GM18526 (cell line): ENCODE measurements around the gene SLC29A4.

Source experiments
- POLR2A ChIP-seq: IDR thresholded peaks from 3 replicates; pipeline ENCODE4 v1.6.1; 2011; ENCODE audit not compliant: insufficient read length; ENCODE audit errors: extremely low read depth

Gene SLC29A4, protein sequence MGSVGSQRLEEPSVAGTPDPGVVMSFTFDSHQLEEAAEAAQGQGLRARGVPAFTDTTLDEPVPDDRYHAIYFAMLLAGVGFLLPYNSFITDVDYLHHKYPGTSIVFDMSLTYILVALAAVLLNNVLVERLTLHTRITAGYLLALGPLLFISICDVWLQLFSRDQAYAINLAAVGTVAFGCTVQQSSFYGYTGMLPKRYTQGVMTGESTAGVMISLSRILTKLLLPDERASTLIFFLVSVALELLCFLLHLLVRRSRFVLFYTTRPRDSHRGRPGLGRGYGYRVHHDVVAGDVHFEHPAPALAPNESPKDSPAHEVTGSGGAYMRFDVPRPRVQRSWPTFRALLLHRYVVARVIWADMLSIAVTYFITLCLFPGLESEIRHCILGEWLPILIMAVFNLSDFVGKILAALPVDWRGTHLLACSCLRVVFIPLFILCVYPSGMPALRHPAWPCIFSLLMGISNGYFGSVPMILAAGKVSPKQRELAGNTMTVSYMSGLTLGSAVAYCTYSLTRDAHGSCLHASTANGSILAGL

DNA sequence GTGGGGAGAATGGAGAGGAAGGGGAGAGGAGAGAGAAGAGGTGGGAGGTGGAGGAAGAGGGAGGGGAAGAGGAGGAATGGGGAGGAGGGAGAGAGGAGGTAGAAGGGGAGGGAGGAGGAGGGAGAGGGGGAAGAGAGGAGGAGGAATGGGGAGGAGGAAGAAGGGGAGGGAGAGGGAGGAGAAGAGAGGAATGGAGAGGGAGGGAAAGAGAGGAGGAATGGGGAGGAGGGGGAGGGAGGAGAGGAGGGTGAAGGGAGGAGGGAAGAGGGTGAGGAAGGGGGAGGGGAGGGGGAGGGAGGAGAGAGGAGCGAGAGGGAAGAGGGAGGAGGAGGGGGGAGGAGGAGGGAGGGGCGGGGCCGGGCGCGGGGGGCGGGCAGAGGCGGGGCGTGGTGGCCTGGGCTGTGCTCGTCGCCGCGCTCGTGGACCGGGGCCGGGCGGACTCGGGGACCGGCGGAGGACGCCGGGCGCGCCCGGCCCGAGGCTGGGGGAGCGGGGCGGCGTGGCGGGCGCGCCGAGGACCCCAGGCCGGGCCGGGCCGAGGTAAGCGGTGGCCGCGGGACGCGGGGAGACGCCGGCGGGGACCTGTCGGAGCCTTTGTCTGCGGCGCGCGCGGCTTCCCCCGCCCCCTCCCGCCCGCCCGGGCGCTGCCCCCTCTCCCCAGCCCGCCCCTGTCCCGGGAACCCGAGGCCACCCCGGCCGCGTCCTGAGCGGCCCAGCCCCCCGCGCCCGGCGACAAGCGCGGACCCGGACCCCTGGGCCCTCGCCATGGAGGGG is at the start of gene SLC29A4:
TSS of gene SLC29A4 (plus strand) at position 401 of the 774 bp plus-strand sequence. CDS start 4,874 bp downstream, outside the sequence.
- no peak for TF ChIP-seq POLR2A

DNA sequence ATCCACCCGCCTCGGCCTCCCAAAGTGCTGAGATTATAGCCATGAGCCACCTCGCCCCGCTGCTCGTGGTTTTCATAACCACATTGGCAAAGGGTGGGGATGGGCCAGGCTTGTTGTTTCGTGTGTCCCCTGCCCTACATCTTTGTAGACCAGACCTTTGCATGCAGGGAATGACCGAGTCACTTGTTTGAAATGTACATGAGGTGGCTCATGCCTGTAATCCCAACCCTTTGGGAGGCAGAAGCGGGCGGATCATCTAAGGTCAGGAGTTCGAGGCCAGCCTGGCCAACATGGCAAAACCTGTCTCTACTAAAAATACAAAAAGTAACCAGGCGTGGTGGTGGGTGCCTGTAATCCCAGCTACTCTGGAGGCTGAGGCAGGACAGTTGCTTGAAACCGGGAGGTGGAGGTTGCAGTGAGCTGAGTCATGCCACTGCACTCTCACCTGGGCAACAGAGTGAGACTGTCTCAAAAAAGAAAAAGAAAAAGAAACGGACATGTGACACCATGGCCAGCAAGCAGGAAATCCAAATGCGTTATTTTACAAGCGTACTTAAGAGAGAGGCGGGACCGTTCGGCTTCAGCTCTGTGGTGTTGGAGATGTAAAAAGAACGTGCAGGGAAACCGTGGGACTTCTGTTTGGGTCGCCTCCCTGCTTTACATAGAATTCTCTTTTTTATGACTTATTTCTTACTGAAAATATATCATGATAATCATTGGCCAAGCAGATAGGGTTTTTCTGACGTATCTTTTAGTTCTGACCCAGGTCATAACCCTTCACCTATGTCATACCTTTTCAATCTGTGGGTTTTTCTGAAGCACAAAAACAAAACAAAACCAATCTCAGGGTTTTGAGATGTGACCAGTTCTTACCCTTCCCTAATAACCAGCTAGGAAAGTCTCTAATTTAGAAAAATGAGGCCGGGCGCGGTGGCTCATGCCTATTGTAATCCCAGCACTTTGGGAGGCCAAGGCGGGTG is 47.6 kb upstream of the SLC29A4 start:
- no peak for TF ChIP-seq POLR2A

DNA sequence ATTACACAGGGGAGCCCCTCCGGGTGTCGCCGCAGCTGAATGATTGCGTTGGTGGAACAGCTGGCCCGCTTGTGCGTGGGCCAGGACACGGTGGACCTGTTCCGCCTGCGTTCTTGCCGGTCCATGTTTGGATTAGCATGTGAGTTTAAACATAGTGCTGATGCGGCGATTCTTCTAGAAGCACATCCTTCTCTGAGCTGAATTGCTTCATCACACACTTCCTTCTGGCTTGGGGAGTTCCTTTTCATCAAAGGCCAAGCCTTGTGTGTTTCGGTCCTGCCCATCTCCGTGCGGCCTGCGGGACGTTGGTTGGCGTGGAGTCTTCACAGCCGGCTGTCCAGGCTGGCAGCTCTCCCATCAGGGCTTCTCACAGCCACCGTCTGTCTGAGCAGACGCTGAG is 45.5 kb upstream of the SLC29A4 start:
- no peak for TF ChIP-seq POLR2A

DNA sequence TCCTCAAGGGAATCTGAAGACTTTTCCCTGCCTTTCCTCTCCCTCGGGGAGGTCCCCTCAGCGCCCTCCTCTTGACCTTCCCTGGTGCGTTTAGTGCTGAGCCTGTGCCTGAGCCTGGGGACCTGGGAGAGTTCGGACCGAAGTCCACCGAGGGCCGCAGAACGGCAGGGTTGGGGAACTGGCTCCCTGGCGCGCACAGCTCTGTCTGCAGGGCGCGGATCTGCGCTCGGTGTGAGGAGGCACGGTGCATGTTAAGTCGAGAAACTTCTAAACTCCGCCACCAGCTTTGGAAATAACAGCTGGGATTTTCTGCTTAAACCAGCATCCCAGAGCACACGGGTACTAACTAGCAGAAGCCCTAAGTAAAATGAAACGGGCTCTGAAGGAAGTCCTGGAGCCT is 44.2 kb upstream of the SLC29A4 start:
- no peak for TF ChIP-seq POLR2A

DNA sequence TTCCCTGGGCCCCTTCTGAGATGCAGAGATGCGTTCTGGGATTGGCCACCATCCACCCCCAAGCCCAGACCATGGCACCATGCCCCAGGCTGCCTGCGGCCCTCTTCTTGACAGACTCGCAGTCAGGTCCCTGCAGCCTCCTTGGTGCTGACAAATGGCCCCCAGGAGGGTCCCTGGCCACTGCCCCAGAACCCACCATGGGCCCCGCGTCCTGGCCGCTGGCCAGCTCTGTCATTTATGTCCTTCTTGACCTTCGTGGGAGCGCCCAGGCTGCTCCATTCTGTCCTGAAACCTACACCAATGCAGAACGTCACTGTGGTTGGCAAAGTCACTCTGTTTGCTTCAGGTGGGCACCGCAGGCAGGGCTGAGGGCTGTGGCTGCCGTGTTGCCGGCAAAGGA is 39.5 kb upstream of the SLC29A4 start:
- TF ChIP-seq POLR2A, result no peak

DNA sequence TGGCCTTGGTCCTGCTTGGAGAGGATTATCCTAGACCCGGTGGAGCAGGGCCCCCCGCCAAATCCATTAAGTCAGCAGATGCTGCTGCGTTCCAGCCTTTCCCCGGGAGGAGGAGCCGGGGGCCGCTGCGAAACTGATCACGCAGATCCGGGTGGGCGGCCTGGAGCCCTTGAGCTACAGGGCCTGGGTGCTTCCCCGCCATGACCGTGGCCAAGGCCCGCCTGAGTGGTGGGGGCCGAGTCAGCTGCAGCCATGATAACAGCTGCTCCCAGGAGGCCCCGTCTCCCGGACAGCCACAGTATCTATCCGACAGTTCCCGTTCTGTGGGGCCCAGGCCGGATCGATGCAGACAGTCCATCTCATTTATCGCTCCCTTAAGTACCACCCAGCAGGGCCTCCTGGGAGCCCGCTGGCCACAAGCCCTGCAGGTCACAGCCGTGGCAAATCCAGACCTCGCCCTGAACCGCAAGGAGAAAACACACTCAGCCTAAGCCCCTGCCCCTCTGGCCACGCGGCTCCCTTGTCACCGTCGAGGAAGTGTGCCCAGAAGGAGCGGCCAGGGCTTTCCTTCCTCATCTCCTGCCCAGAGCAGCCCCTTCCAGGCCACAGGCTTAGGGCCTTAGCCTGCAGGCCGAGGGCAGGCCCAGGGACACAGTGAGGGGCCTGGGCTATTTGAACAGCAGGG is 34.4 kb upstream of the SLC29A4 start:
- TF ChIP-seq POLR2A, result no peak

DNA sequence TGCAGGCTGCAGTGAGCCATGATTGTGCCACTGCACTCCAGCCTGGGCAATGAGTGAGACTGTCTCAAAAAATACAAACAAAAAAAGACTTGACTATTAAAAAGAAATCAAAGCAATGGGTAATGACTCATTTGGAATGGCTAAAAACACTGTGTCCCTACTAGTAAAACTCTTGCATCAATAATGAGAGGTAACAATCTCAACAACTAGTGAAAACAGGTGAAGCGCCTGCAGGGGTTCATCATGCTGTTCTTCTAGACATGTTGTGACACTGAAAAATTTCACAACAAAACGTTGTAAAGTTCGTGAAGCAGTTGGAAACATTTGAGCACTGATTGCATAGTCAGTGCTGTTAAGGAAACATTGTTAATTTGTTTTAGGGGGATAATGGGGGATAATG is 26.9 kb upstream of the SLC29A4 start:
- no peak for TF ChIP-seq POLR2A

DNA sequence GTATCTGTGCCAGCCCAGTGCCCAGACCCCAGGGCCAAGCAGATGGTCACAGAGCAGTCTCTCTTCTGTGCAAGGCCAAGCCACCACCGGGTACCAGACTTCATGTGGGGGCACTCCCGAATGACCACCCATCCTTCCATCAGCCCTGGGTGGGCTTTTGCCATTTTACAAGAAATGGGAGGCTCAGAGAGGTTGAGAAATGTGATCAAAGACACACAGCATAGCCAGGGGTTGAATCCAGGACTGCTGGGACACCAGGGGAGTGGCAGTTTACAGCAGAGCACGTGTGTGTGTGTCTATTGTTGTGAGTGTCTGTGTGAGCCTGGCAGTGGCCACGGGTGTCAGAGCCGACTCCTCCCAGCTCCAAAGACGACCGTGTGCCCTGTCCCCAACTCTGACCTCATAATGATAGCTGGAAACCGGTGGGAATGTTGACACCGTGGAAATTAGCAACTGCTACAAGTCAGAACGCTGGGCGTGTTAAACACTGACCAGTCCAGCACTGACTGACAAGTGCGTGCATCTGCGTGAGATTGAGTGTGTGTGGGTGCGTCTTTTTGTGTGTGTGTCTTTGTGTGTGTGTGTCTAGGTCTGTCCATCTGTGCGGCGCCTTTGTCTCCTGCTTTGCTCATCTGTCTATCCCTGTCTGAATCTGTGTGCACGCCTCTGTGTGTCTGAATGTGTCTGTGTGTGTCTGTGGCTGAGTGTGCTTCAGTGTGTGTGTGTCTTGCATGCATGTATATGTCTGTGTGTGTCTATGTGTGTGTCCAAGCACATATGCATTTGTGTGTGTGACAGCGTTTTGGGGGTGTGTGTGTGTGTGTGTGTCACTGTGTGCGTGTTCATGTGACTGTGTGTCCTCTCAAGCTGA is 17.2 kb upstream of the SLC29A4 start:
- TF ChIP-seq POLR2A, result no peak

DNA sequence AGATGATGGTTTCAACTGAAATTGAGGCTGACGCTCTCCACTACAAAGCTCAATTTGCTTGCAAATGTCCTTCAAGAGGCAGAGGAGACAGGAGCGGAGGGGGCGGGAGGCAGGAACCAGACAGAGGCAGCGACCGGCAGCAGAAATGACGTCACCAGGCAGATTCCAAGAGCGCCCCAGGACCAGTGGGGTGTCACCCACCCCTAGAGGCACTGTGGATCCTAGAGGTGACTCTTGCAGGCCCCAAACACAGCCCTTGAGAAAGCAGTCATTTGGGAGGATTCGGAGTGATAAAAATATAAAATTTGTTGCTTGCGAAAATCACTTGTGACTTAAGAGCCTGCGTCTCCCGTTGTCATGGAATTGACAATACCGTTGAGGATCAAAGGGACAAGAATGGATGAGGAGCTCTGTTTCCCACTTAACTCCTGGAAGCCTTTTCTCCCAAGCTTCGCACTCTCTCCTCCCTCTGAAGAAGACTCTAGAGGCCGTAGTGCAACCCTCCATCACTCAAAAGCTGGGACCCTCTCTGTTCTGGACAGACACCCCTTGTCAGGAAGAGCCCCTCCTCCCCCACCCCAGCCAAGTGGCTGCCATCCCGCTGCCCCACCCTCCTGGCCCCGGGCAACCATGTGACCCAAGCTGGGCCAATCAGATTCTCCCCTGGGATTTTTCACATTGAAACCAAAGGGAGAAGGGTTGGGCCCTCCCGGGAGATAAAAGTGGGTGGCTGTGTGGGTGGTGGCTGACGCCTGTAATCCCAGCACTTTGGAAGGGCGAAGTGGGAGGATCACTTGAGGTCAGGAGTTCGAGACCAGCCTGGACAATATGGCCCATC is 16.3 kb upstream of the SLC29A4 start:
- no peak for TF ChIP-seq POLR2A

DNA sequence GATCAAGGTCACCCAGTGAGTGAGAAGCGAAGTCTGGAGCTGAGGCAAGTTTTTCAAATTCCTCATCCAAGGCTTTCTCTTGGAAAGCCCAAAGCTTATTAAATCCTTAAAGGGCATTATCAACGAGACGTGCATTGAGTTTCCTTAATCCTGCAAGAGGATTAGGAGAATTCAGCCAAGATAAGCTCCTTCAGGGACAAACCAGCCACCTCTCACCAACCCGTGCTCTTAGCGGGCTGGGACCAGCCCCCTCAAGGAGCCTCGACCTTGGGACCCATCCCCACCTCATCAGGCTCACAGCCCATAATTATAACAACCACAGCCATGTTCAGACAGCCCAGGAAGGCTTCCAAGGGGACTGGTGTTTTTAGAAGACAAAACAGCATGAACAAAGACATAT is 12.0 kb upstream of the SLC29A4 start:
- TF ChIP-seq POLR2A, result no peak

DNA sequence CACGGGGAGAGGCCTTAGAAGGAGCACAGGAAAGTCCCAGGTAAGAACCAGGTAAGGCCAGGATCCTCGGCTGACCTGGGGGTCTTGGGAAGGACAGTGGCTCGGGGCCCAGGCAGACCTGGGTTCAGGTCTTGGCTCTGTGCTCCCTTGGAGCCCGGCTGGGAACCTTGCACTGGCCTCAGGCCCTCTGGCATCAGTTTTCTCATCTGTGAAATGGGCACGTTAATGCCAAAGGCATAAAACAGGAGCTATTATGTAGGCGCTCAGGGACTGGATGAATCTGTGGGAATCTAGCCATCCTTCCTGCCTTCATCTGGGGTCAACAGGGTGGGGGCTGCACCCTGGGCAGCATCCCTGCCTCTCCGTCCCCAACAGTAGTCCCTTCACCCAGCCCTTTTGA is 8.3 kb upstream of the SLC29A4 start:
- TF ChIP-seq POLR2A, result no peak

DNA sequence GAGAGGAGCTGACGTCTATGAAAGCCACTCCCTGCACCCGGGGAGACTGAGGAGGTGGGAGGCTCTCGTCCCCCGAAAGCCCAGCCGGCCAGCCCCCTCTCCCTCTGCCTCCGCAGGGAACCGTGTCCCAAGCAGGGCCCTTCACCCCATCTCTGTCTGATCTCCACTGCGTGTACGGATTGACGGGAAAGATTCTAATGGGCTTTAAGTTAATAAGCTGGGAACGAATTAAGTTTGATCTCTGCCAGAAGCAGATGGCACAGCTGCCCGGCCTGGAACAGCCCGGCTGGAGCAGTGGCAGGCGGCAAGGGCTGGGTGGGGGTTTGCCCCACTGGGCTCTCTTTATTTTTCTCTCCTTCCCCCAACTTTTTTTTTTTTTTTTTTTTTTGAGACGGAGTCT is 6.1 kb upstream of the SLC29A4 start:
- TF ChIP-seq POLR2A, result no peak

DNA sequence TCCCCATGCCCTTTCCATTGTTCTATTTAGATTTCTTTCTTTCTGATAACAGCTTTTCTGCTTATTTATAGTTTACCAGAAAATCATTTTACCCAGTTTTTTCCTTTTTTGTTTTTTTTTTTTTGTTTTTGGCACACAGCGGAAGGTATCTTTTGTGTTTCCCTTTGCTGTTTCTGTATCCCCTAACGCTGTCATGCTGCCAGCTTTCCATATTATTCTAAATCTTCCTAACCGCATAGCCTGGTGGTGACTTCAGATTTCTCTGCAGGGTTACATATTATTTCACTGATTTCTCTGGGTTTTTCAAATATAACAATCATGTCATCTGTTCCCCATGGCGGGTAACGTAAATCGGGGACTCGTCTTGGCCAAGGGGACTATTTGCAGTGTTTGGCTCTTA is 4.0 kb upstream of the SLC29A4 start:
- no peak for TF ChIP-seq POLR2A
